Osteoblast (primary cell): ENCODE measurements around the gene LGALS4. TPM values are rescaled to one million over a fixed set of nuclear protein-coding genes. Genes with fewer than 3 reads are reported as not detected.
"Not testable (repeated sequence)": the region's sequence is repeated elsewhere in the genome, so short reads cannot be mapped to it uniquely, and the experiment has no call there.

Experiments
- DNase-seq: peaks from one replicate; pipeline ENCODE4 v3.0.0; 2011; ENCODE audit warnings: low spot score, mixed read lengths; ENCODE audit not compliant: insufficient read length; ENCODE audit errors: missing footprints
- H2AFZ ChIP-seq: 2 replicates; pipeline ENCODE4 v1.6.0; 2011; ENCODE audit warnings: mild to moderate bottlenecking, low read length
- H3K27ac ChIP-seq: 2 replicates; pipeline ENCODE4 v1.5.1; 2011; ENCODE audit warnings: mild to moderate bottlenecking, low read depth, low read length, moderate library complexity
- H3K27me3 ChIP-seq: 2 replicates; pipeline ENCODE4 v1.6.0; 2012; ENCODE audit warnings: mild to moderate bottlenecking, control low read depth, inconsistent platforms, low read length, moderate library complexity; ENCODE audit not compliant: insufficient read depth
- H3K36me3 ChIP-seq: 2 replicates; pipeline ENCODE4 v1.5.1; 2011; ENCODE audit warnings: mild to moderate bottlenecking, low read length, control low read depth, moderate library complexity; ENCODE audit not compliant: insufficient read depth
- H3K4me1 ChIP-seq: 2 replicates; pipeline ENCODE4 v1.5.1; 2011; ENCODE audit warnings: mild to moderate bottlenecking, low read length, control low read depth, moderate library complexity; ENCODE audit not compliant: insufficient read depth
- H3K4me2 ChIP-seq: 2 replicates; pipeline ENCODE4 v1.6.0; 2011; ENCODE audit warnings: mild to moderate bottlenecking, low read length; ENCODE audit not compliant: insufficient read depth
- H3K4me3 ChIP-seq: fragments of 200-600 bp; sonication (generic); 3 replicates; pipeline ENCODE4 v1.5.1; 2012; ENCODE audit warnings: mild to moderate bottlenecking, low read length, inconsistent platforms; ENCODE audit not compliant: insufficient read depth
- H3K79me2 ChIP-seq: 2 replicates; pipeline ENCODE4 v1.6.0; 2012; ENCODE audit warnings: mild to moderate bottlenecking, low read length, control low read depth, inconsistent platforms; ENCODE audit not compliant: insufficient read depth
- H3K9me3 ChIP-seq: 2 replicates; pipeline ENCODE4 v1.5.1; 2011; ENCODE audit warnings: low read depth, low read length, control low read depth
- H4K20me1 ChIP-seq: 2 replicates; pipeline ENCODE4 v1.6.0; 2012; ENCODE audit warnings: mild to moderate bottlenecking, low read length, control low read depth; ENCODE audit not compliant: insufficient read depth
- total RNA-seq: library from RNA; depleted of rRNA; stranded (reverse); fragments of >200 nt; gene quantifications from 2 replicates; pipeline ENCODE4 v1.2.3, GENCODE V29; 2012
- TF ChIP-seq, protein P1 (sequence below): IDR thresholded peaks from 2 replicates; pipeline ENCODE4 v1.5.1; 2011; ENCODE audit warnings: mild to moderate bottlenecking, low read depth, low read length, moderate library complexity; ENCODE audit errors: extremely low read depth

The LGALS4 gene
- total RNA-seq, 1 donor = not detected

DNA sequence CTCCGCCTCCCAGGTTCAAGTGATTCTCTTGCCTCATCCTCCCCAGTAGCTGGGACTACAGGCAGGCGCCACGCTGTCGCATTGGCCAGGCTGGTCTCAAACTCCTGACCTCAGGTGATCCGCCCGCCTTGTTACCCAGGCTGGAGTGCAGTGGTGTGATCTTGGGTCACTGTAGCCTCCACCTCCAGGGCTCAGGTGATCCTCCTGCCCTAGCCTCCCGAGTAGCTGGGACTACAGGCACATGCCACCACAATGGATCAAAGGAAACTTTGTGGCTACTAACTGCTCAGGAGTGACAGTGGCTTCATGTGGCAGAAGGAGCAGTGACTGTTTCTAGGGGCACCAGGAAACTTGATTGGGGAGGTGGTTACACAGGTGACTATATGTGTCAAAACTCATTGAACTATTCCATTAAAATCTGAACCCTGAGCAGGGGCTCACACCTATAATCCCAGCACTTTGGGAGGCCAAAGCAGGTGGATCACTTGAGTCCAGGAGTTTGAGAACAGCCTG lies 27.5 kb downstream of the LGALS4 start:
- Histone ChIP-seq H2AFZ (no peak overlapping the region), H3K4me1 (no peaks in the 10 kb centered on the region), H3K79me2 (no peaks in the 10 kb centered on the region), H4K20me1 (no peaks in the 10 kb centered on the region), H3K4me2 (no peak overlapping the region), H3K27ac (no peak overlapping the region), H3K27me3 (peaks cover 8% of the 10 kb centered on the region), H3K4me3 (no peak overlapping the region), H3K36me3 (no peaks in the 10 kb centered on the region), H3K9me3 (no peaks in the 10 kb centered on the region)
- DNase-seq = no peak
- TF ChIP-seq, protein P1, sequence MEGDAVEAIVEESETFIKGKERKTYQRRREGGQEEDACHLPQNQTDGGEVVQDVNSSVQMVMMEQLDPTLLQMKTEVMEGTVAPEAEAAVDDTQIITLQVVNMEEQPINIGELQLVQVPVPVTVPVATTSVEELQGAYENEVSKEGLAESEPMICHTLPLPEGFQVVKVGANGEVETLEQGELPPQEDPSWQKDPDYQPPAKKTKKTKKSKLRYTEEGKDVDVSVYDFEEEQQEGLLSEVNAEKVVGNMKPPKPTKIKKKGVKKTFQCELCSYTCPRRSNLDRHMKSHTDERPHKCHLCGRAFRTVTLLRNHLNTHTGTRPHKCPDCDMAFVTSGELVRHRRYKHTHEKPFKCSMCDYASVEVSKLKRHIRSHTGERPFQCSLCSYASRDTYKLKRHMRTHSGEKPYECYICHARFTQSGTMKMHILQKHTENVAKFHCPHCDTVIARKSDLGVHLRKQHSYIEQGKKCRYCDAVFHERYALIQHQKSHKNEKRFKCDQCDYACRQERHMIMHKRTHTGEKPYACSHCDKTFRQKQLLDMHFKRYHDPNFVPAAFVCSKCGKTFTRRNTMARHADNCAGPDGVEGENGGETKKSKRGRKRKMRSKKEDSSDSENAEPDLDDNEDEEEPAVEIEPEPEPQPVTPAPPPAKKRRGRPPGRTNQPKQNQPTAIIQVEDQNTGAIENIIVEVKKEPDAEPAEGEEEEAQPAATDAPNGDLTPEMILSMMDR = no peak

DNA sequence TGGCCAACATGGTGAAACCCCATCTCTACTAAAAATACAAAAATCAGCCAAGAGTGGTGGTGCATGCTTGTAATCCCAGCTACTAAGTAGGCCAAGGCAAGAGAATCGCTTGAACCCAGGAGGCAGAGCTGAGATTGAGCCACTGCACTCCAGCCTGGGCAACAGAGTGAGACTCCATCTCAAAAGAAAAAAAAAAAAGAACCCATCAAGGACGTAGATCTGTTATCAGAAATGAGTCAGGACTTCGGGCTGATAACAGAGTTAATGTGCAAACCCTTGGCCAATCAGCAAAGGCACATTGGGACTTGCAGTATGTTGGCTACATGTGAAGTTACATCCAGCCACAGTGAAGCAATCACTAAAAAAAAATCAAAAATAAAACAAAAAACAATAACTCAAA lies 28.5 kb downstream of the LGALS4 start:
- Histone ChIP-seq H3K27me3 (peaks cover 8% of the 10 kb centered on the region), H3K4me3 (no peak overlapping the region), H3K4me1 (no peaks in the 10 kb centered on the region), H3K4me2 (no peak overlapping the region), H4K20me1 (no peaks in the 10 kb centered on the region), H3K9me3 (no peaks in the 10 kb centered on the region), H3K79me2 (no peaks in the 10 kb centered on the region), H3K27ac (no peak overlapping the region), H3K36me3 (no peaks in the 10 kb centered on the region), H2AFZ (no peak overlapping the region)
- TF ChIP-seq, protein P1 = no peak
- no peak for DNase-seq

DNA sequence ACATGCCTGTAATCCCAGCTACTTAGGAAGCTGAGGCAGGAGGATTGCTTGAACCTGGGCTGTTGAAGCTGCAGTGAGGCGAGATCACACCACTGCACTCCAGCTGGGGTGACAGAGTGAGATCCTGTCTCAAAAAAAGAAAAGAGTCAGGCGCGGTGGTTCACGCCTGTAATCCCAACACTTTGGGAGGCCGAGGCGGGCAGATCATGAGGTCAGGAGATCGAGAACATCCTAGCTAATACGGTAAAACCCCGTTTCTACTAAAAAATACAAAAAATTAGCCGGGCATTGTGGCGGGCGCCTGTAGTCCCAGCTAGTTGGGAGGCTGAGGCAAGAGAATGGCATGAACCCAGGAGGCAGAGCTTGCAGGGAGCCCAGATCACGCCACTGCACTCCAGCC lies 30.5 kb downstream of the LGALS4 start:
- not testable (repeated sequence) for H4K20me1 ChIP-seq, H3K79me2 ChIP-seq, H3K36me3 ChIP-seq, H3K4me2 ChIP-seq, H3K9me3 ChIP-seq, H3K4me1 ChIP-seq, H3K4me3 ChIP-seq, H3K27ac ChIP-seq, H2AFZ ChIP-seq, DNase-seq
- H3K27me3 ChIP-seq = peaks cover 13% of the 10 kb centered on the region

DNA sequence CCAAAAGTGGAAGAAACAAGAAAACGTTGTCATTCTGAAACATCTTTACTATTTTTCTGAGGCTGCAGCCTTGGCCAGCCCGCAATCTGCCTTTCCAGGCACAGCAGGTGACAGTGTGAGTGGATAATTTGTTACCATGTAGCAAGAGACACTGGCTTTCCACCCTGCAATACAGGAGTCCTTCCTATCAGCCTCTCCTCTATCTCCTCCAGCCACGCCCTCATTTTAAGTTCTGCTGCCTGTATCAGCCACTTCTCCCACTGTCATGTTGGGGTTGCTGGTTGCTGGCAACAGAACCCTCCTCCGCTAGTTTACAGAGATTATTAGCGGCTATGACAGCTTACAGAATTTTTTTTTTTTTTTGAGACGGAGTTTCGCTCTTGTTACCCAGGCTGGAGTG lies 31.7 kb downstream of the LGALS4 start:
- Histone ChIP-seq H2AFZ (no peak overlapping the region), H3K4me3 (no peak overlapping the region), H3K9me3 (no peaks in the 10 kb centered on the region), H3K4me1 (no peaks in the 10 kb centered on the region), H3K79me2 (no peaks in the 10 kb centered on the region), H3K27me3 (peaks cover 13% of the 10 kb centered on the region), H4K20me1 (no peaks in the 10 kb centered on the region), H3K4me2 (no peak overlapping the region), H3K36me3 (no peaks in the 10 kb centered on the region), H3K27ac (no peak overlapping the region)
- peak; percentile 17 for DNase-seq
- TF ChIP-seq, protein P1 = no peak

DNA sequence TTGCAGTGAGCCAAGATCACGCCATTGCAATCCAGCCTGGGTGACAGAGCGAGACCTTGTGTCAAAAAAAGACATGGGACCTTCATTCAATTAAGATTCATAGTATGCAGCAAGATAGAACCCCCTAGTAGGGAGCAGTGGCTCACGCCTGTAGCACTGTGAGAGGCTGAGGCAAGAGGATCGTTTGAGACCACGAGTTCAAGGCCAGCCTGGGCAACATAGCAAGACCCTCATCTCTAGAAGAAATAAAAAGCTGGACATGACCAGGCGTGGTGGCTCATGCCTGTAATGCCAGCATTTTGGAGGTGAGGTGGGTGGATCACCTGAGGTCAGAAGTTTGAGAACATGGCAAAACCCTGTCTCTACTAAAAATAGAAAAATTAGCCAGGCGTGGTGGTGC lies 32.3 kb downstream of the LGALS4 start:
- Histone ChIP-seq H3K9me3 (no peaks in the 10 kb centered on the region), H3K4me3 (no peak overlapping the region), H3K27ac (no peak overlapping the region), H3K79me2 (no peaks in the 10 kb centered on the region), H3K4me2 (no peak overlapping the region), H3K27me3 (peaks cover 13% of the 10 kb centered on the region), H3K4me1 (no peaks in the 10 kb centered on the region), H3K36me3 (no peaks in the 10 kb centered on the region), H4K20me1 (no peaks in the 10 kb centered on the region), H2AFZ (no peak overlapping the region)
- no peak for DNase-seq
- TF ChIP-seq, protein P1 = no peak
